GM12873 (cell line): ENCODE measurements around the gene SCG5.

Experiments used
- TF ChIP-seq, protein P1 (sequence below): IDR thresholded peaks from 2 replicates; pipeline ENCODE4 v1.5.1; 2012; ENCODE audit warnings: low read depth, mild to moderate bottlenecking, moderate library complexity, low read length, control low read depth; ENCODE audit not compliant: insufficient read depth; ENCODE audit errors: missing control alignments

Gene SCG5

GRCh38 chr15:32656091-32656490 is 14.6 kb downstream of the SCG5 start:
- TF ChIP-seq, protein P1, sequence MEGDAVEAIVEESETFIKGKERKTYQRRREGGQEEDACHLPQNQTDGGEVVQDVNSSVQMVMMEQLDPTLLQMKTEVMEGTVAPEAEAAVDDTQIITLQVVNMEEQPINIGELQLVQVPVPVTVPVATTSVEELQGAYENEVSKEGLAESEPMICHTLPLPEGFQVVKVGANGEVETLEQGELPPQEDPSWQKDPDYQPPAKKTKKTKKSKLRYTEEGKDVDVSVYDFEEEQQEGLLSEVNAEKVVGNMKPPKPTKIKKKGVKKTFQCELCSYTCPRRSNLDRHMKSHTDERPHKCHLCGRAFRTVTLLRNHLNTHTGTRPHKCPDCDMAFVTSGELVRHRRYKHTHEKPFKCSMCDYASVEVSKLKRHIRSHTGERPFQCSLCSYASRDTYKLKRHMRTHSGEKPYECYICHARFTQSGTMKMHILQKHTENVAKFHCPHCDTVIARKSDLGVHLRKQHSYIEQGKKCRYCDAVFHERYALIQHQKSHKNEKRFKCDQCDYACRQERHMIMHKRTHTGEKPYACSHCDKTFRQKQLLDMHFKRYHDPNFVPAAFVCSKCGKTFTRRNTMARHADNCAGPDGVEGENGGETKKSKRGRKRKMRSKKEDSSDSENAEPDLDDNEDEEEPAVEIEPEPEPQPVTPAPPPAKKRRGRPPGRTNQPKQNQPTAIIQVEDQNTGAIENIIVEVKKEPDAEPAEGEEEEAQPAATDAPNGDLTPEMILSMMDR = no peak

DNA sequence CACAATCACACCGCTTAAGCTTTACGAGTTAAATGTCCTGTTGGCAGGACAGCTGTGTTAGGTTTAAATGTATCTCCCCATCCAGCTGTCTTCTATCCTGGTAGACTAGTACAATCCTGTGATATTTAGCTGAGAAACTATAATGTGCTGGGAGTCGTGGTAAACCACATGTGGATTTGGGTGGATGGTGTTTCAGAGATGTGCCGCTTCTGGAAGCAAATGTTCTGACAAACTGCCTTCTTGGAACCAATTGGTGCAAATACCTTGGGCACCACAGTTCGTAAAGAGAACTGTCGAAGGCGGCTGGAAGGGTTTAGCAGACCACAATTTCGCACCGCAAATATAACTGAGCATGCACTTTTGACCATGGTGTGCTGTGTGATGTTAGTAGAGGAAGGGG is 15.0 kb downstream of the SCG5 start:
- TF ChIP-seq, protein P1 = no peak

DNA sequence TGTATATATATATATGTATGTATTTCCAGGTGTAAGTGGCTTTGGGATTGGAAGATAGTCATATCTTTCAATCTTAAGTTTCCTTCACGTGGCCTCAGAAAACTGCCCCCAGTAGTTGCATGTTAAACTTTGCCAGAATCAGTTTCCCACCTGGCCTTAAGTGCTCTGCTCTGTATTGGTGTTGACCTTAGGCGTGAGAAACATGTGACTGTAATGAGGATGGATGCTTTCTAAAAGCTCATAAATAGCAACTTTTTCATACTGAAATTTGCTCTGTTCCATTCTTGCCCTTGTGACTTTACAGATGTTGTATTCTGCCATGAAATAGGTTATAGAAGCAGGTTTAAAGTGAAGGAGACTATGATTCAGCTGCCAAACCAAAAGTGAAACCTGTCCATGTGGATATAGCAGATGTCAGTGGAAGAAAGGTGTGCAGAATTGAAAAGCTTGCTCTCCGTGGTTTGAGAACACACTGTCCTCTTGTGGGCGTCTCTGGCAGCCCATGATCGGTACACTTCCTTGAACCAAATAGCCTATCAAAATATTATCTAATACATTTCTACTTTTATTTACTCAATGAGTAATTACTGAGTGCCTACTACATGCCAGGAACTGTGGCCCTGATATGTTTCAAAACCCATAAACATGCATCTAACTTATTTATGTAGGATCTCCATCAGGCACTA is 15.8 kb downstream of the SCG5 start:
- TF ChIP-seq, protein P1 = no peak

DNA sequence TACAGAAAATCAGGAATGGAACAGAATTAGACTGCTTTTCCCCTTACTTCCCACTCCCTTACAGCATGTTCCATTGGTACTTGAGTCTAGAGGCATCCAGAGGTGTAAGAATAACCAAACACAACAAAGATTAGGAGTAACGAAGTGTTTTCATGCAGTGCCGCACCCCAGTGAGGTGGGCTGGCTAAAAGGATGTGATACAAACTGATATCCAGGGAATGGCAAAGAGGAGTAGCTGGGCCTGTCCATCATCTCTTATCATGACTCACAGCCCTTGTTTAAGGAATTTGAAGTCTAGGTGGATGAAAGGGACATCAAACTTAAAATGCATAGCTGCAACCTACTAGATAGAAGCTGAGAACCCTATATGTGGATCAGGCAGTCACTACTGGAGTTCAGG is 16.4 kb downstream of the SCG5 start:
- TF ChIP-seq, protein P1 = no peak

DNA sequence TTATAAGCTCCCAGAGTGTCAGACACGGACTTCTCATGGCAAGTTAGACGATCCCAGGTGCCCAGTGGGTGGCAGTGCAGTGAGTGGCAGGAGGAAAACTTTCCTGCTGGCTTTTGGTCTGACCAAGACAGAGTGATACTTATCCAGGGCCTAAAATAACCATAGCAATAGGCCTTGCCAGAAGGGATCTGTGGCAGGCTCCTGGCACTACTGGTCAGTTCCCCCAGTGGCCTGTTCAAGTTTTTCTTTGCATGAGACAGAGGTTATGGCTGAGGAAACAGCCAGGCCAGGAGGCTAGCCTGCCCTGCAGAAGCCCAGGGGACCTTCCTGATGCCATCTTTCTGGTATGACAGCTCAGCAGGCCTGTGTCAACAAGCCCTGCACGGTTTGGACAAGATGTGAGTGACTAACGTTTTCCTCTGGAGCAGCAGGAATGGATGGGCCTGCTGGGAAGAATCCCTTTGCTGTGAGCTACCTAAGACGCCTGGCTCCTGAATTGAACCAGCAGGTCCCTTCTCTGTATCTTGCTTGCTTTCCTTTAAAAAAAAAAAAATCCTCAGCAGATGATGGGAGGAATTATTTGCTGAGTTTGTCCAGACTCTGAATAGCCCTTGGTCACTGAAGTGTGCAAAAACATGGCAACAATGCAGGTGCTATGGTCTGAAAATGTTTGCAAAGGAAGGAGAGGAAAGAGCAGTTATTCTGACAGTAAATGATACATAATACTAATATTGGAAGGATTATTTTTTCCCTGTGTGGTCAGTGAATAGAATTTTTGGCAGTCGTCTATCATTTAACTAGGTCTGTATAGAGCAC is 18.0 kb downstream of the SCG5 start:
- TF ChIP-seq, protein P1 = no peak

GRCh38 chr15:32663671-32664070 is 22.2 kb downstream of the SCG5 start:
- TF ChIP-seq, protein P1 = no peak

GRCh38 chr15:32664796-32665195 is 23.3 kb downstream of the SCG5 start:
- TF ChIP-seq, protein P1 = no peak
